PC-9 (cell line): ENCODE measurements around the gene BCL2L11. TPM values are rescaled to one million over a fixed set of nuclear protein-coding genes. Genes with fewer than 3 reads are reported as not detected.
A peak's percentile ranks its signal among the peaks of the same experiment; 100 is the strongest.
"Not testable (repeated sequence)": the region's sequence is repeated elsewhere in the genome, so short reads cannot be mapped to it uniquely, and the experiment has no call there.

Source experiments
- BruUV-seq: library from RNA; stranded (reverse); fragments of 400-500 nt; replicated peaks from 2 replicates; lab custom pipeline; 2021; lab: Mats Ljungman, UMichigan
- CTCF ChIA-PET: fragments of 300-600 bp; sonication (Branson Sonifier 250); formaldehyde crosslinking; loops from one replicate; lab custom pipeline; 2022; ENCODE audit warnings: antibody characterized with exemption; lab: Charles Lee
- POLR2A ChIA-PET: fragments of 300-600 bp; sonication (Branson Sonifier 250); formaldehyde crosslinking; loops from one replicate; lab custom pipeline; 2022; ENCODE audit warnings: antibody characterized with exemption; ENCODE audit not compliant: unreplicated experiment; lab: Charles Lee
- DNase-seq, 2 experiments: peaks; one replicate each; pipeline versions ENCODE4 v3.0.0 to v3.0.0-alpha.2; 2015 to 2022; ENCODE audit warnings: mixed read lengths in 1 of 2
- H2AFZ ChIP-seq: fragments of 200-600 bp; sonication (generic); 2 replicates; pipeline ENCODE4 v1.8.1; 2017; ENCODE audit warnings: antibody characterized with exemption
- H3F3A ChIP-seq: fragments of 200-600 bp; sonication (generic); 2 replicates; pipeline ENCODE4 v1.8.1; 2017; ENCODE audit warnings: antibody characterized with exemption, mild to moderate bottlenecking, low read depth; ENCODE audit not compliant: insufficient read depth
- H3K27ac ChIP-seq: fragments of 200-600 bp; sonication (generic); 2 replicates; pipeline ENCODE4 v1.6.1; 2016; ENCODE audit warnings: mixed run types
- H3K27me3 ChIP-seq: fragments of 200-600 bp; sonication (generic); 2 replicates; pipeline ENCODE4 v1.6.1; 2016; ENCODE audit warnings: low read depth, mixed run types; ENCODE audit not compliant: insufficient read depth
- H3K36me3 ChIP-seq: fragments of 200-600 bp; sonication (generic); 2 replicates; pipeline ENCODE4 v1.6.1; 2016; ENCODE audit warnings: low read depth, mixed run types
- H3K4me1 ChIP-seq: fragments of 200-600 bp; sonication (generic); replicated peaks from 2 replicates; pipeline ENCODE4 v1.6.1; 2016; ENCODE audit warnings: mixed run types; ENCODE audit not compliant: insufficient read depth
- H3K4me2 ChIP-seq: fragments of 200-600 bp; sonication (generic); 2 replicates; pipeline ENCODE4 v1.6.1; 2017; ENCODE audit warnings: mixed run types
- H3K4me3 ChIP-seq: fragments of 200-600 bp; sonication (generic); 2 replicates; pipeline ENCODE4 v1.6.1; 2016; ENCODE audit warnings: mixed run types
- H3K79me2 ChIP-seq: fragments of 200-600 bp; sonication (generic); 2 replicates; pipeline ENCODE4 v1.6.1; 2017; ENCODE audit warnings: low read depth, mixed run types
- H3K9me2 ChIP-seq: fragments of 200-600 bp; sonication (generic); 2 replicates; pipeline ENCODE4 v1.8.1; 2017; ENCODE audit warnings: mild to moderate bottlenecking; ENCODE audit not compliant: insufficient read depth
- H3K9me3 ChIP-seq: fragments of 200-600 bp; sonication (generic); 2 replicates; pipeline ENCODE4 v1.8.1; 2016; ENCODE audit warnings: low read depth; ENCODE audit not compliant: insufficient read depth
- H4K20me1 ChIP-seq: fragments of 200-600 bp; sonication (generic); 2 replicates; pipeline ENCODE4 v1.8.1; 2017; ENCODE audit not compliant: insufficient read depth
- EZH2 ChIP-seq: fragments of 200-600 bp; sonication (generic); IDR thresholded peaks from 2 replicates; pipeline ENCODE4 v1.8.0; 2017; ENCODE audit warnings: antibody characterized with exemption, low read depth
- intact Hi-C: fragments of 100-400 bp; cut with micrococcal nuclease; formaldehyde crosslinking; loops from one replicate; pipeline ENCODE4 v1.10.0; 2022; ENCODE audit not compliant: unreplicated experiment
- total RNA-seq: library from RNA; stranded (reverse); gene quantifications from 2 replicates; pipeline ENCODE4 v1.2.3, GENCODE V29; 2021
- TF ChIP-seq, protein P1 (sequence below): fragments of 200-600 bp; sonication (generic); conservative IDR thresholded peaks from 2 replicates; pipeline ENCODE4 v1.6.1; 2017; ENCODE audit warnings: mixed run types, antibody characterized with exemption, mild to moderate bottlenecking, moderate library complexity

BCL2L11 gene
- total RNA-seq, 1 experiment from 2014 or later, result 17.0 TPM

DNA sequence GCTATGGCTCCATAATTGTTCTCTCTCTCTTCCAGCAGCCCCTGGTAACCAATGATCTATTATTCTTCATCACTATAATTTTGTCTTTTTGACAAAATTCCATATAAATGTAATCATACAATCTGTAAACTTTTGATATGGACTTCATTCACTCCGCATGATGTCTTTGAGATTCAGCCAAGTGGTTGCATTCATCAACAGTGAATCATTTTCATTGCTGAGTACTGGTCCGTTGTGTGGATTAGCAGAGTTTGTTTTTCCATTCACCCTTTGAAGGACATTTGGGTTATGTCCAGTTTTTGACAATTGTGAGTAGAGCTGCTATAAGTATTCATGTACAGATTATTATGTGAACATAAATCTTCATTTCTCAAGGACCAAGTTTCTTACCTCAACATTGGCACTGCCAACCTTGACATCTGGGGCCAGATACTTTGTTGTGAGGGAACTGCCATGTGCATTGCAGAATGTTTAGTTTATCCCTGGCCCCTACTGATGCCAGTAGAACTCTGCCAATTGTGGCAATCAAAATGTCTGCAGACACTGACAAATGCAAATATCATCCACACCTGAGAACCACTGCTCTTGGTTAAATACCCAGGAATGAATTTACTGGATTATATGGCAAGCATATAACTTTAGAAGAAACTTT, 48.4 kb upstream of the BCL2L11 start:
- ChIA-PET CTCF (no interaction called here), POLR2A (interaction anchor here (0.6 kb wide), 1 partner anchor 34 kb away, joined by 3 read pairs; no protein-coding TSS in a partner anchor)
- Histone ChIP-seq H3K9me2 (no peaks in the 10 kb centered on the region), H4K20me1 (no peaks in the 10 kb centered on the region), H3F3A (peaks cover 44% of the 10 kb centered on the region), H3K4me1 (peaks cover 49% of the 10 kb centered on the region), H2AFZ (no peak overlapping the region), H3K36me3 (no peaks in the 10 kb centered on the region), H3K4me3 (no peak overlapping the region), H3K4me2 (peak overlapping the region; percentile 47), H3K27me3 (no peaks in the 10 kb centered on the region), H3K79me2 (no peaks in the 10 kb centered on the region), H3K9me3 (peaks cover 8% of the 10 kb centered on the region; the same call in 1 of the 2 replicates), H3K27ac (peak overlapping the region; percentile 61)
- BruUV-seq, result no TSS peak
- TF ChIP-seq, protein P1, sequence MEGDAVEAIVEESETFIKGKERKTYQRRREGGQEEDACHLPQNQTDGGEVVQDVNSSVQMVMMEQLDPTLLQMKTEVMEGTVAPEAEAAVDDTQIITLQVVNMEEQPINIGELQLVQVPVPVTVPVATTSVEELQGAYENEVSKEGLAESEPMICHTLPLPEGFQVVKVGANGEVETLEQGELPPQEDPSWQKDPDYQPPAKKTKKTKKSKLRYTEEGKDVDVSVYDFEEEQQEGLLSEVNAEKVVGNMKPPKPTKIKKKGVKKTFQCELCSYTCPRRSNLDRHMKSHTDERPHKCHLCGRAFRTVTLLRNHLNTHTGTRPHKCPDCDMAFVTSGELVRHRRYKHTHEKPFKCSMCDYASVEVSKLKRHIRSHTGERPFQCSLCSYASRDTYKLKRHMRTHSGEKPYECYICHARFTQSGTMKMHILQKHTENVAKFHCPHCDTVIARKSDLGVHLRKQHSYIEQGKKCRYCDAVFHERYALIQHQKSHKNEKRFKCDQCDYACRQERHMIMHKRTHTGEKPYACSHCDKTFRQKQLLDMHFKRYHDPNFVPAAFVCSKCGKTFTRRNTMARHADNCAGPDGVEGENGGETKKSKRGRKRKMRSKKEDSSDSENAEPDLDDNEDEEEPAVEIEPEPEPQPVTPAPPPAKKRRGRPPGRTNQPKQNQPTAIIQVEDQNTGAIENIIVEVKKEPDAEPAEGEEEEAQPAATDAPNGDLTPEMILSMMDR, result no peak
- no peak for TF ChIP-seq EZH2
- peak in 1 of 2 experiments; percentile 86 for DNase-seq
- intact Hi-C loops, result no loop called here

DNA sequence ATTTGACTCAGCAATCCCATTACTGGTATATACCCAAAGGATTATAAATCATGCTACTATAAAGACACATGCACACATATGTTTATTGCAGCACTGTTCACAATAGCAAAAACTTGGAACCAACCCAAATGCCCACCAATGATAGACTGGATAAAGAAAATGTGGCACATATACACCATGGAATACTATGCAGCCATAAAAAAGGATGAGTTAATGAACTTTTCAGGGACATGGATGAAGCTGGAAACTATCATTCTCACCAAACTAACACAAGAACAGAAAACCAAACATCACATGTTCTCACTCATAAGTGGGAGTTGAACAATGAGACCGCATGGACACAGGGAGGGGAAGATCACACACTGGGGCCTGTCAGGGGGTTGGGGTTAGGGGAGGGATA, 38.1 kb upstream of the BCL2L11 start:
- CTCF ChIA-PET, result interaction anchor here (0.7 kb wide), 1 partner anchor 233 kb away, joined by 8 read pairs; no protein-coding TSS in a partner anchor

DNA sequence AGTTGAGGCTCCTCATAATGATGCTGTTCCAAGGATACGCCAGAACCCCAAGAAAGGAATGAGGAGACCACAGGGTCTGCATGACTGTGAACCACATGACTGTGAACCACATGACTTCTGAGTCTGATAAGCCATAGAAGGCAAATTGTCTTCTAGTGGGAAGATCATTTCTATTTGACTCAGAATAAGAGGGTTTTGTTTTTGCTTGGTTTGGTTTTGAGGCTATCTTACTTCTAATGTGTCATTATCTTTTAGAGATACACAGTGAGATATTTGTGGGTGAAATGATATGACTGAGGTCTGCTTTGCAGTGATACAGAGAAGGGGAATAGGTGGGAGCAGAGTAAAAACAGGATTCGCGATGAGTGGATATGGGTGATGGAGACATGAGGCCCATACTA, 28.9 kb upstream of the BCL2L11 start:
- no TSS peak for BruUV-seq
- Histone ChIP-seq H2AFZ (no peak overlapping the region), H3K27ac (no peak overlapping the region), H3K36me3 (no peaks in the 10 kb centered on the region), H4K20me1 (no peaks in the 10 kb centered on the region), H3K9me2 (no peaks in the 10 kb centered on the region), H3F3A (no peaks in the 10 kb centered on the region), H3K4me3 (no peak overlapping the region), H3K9me3 (no peaks in the 10 kb centered on the region), H3K27me3 (no peaks in the 10 kb centered on the region), H3K4me1 (no peaks in the 10 kb centered on the region), H3K79me2 (no peaks in the 10 kb centered on the region), H3K4me2 (no peak overlapping the region)
- DNase-seq, result no peak
- intact Hi-C loops, result no loop called here
- TF ChIP-seq, protein P1, result no peak
- no peak for TF ChIP-seq EZH2
- CTCF ChIA-PET, result no interaction called here
- POLR2A ChIA-PET, result interaction anchor here (0.7 kb wide), 1 partner anchor 60 kb away, joined by 3 read pairs; no protein-coding TSS in a partner anchor

More for the DNA sequence above, 38.1 kb upstream of the BCL2L11 start:
- H2AFZ ChIP-seq, H3F3A ChIP-seq, H3K4me3 ChIP-seq, H3K9me2 ChIP-seq, H3K27ac ChIP-seq, H3K9me3 ChIP-seq, intact Hi-C loops, H4K20me1 ChIP-seq, H3K27me3 ChIP-seq, DNase-seq, H3K4me2 ChIP-seq, H3K4me1 ChIP-seq, H3K36me3 ChIP-seq, BruUV-seq, H3K79me2 ChIP-seq: not testable (repeated sequence)
- POLR2A ChIA-PET, result interaction anchor here (0.6 kb wide), 1 partner anchor 363 kb away, joined by 12 read pairs; no protein-coding TSS in a partner anchor
